GM21381 (cell line): ENCODE results near the gene PHLDA1.
A peak's percentile ranks its signal among the peaks of the same experiment; 100 is the strongest.
"Not testable (repeated sequence)": the region's sequence is repeated elsewhere in the genome, so short reads cannot be mapped to it uniquely, and the experiment has no call there.

Experiments
- ATAC-seq: cut with Tn5 transposase; IDR thresholded peaks from one replicate; pipeline ENCODE4 v1.9.1; 2021; ENCODE audit warnings: mild to moderate bottlenecking, moderate library complexity; ENCODE audit not compliant: unreplicated experiment

The PHLDA1 gene

GRCh38 chr12:75990189-75990912, 41.2 kb downstream of the PHLDA1 start:
- ATAC-seq: no peak

GRCh38 chr12:75987709-75988108, 43.9 kb downstream of the PHLDA1 start:
- not testable (repeated sequence) for ATAC-seq

GRCh38 chr12:75986001-75986746, 45.4 kb downstream of the PHLDA1 start:
- no peak for ATAC-seq

GRCh38 chr12:75985566-75985965, 46.0 kb downstream of the PHLDA1 start:
- no peak for ATAC-seq

- ATAC-seq: no peak
Measured at GRCh38 chr12:75984577-75985182, 46.9 kb downstream of the PHLDA1 start.

GRCh38 chr12:75983851-75984250, 47.7 kb downstream of the PHLDA1 start:
- ATAC-seq: not testable (repeated sequence)

GRCh38 chr12:75982979-75983660, 48.5 kb downstream of the PHLDA1 start:
- ATAC-seq: no peak

- ATAC-seq: no peak
Measured at GRCh38 chr12:75982169-75982564, 49.4 kb downstream of the PHLDA1 start.

- peak; percentile 44 for ATAC-seq
Measured at GRCh38 chr12:75981247-75982168, 50.1 kb downstream of the PHLDA1 start.

- ATAC-seq: no peak
Measured at GRCh38 chr12:75979181-75979580, 52.4 kb downstream of the PHLDA1 start.

GRCh38 chr12:75978677-75979076, 52.9 kb downstream of the PHLDA1 start:
- ATAC-seq: no peak

- ATAC-seq: peak; percentile 94
Measured at GRCh38 chr12:75977952-75978671, 53.5 kb downstream of the PHLDA1 start.

- ATAC-seq: no peak
Measured at GRCh38 chr12:75977590-75977951, 54.0 kb downstream of the PHLDA1 start.

- no peak for ATAC-seq
Measured at GRCh38 chr12:75976913-75977312, 54.7 kb downstream of the PHLDA1 start.

- ATAC-seq: no peak
Measured at GRCh38 chr12:75976113-75976512, 55.5 kb downstream of the PHLDA1 start.

GRCh38 chr12:75975702-75976101, 55.9 kb downstream of the PHLDA1 start:
- ATAC-seq: no peak
